MCF 10A (cell line): Measurements from ENCODE around the gene ARID5B. TPM values are rescaled to one million over a fixed set of nuclear protein-coding genes. Genes with fewer than 3 reads are reported as not detected.

ENCODE experiments used
- BruUV-seq: library from RNA; stranded (reverse); fragments of 400-500 nt; replicated peaks from 2 replicates; lab custom pipeline; 2021; lab: Mats Ljungman, UMichigan
- CTCF ChIA-PET: fragments of 300-600 bp; sonication (Branson Sonifier 250); formaldehyde crosslinking; extraction: SDS; loops from one replicate; lab custom pipeline; 2021; ENCODE audit warnings: antibody characterized with exemption, inconsistent platforms; lab: Yijun Ruan, JAX
- POLR2A ChIA-PET: fragments of 300-600, 350-650 bp; sonication (Branson Sonifier 250); formaldehyde crosslinking; extraction: SDS; loops from one replicate; lab custom pipeline; 2020; ENCODE audit warnings: antibody characterized with exemption, inconsistent platforms; lab: Yijun Ruan, JAX
- DNase-seq: peaks from one replicate; pipeline ENCODE4 v3.0.0-alpha.2; 2018; ENCODE audit not compliant: unreplicated experiment
- H3K27ac Mint-ChIP-seq: one replicate; pipeline ENCODE4 v1.8.0; 2022; ENCODE audit warnings: mild to moderate bottlenecking, low read depth, mixed read lengths; ENCODE audit not compliant: unreplicated experiment
- H3K27me3 Mint-ChIP-seq: one replicate; pipeline ENCODE4 v1.8.0; 2022; ENCODE audit warnings: mixed read lengths; ENCODE audit not compliant: insufficient read depth, unreplicated experiment
- H3K36me3 Mint-ChIP-seq: one replicate; pipeline ENCODE4 v1.8.0; 2022; ENCODE audit warnings: mild to moderate bottlenecking, moderate library complexity, mixed read lengths; ENCODE audit not compliant: insufficient read depth, unreplicated experiment
- H3K4me1 Mint-ChIP-seq: one replicate; pipeline ENCODE4 v1.8.0; 2022; ENCODE audit warnings: mixed read lengths; ENCODE audit not compliant: insufficient read depth, unreplicated experiment
- H3K4me3 Mint-ChIP-seq: one replicate; pipeline ENCODE4 v1.8.0; 2022; ENCODE audit warnings: mild to moderate bottlenecking, moderate library complexity, mixed read lengths; ENCODE audit not compliant: unreplicated experiment
- H3K9me3 Mint-ChIP-seq: one replicate; pipeline ENCODE4 v1.8.0; 2022; ENCODE audit warnings: mixed read lengths; ENCODE audit not compliant: unreplicated experiment
- intact Hi-C: fragments of 100-400 bp; cut with micrococcal nuclease; formaldehyde crosslinking; loops from 2 replicates; pipeline ENCODE4 v1.14.1; 2022
- total RNA-seq: library from RNA; stranded (reverse); gene quantifications from 2 replicates; pipeline ENCODE4 v1.2.3, GENCODE V29; 2022
- TF ChIP-seq, protein P1 (sequence below): fragments of 200-600 bp; IDR thresholded peaks from one replicate; pipeline ENCODE4 v1.8.0; 2022; ENCODE audit warnings: antibody characterized with exemption, mild to moderate bottlenecking; ENCODE audit not compliant: unreplicated experiment

The ARID5B gene
- total RNA-seq, 1 experiment from 2014 or later, result 12.2 TPM

- no peak overlapping the region for H3K27ac Mint-ChIP-seq
- CTCF ChIA-PET, result no interaction called here
- intact Hi-C loops, result no loop called here
- no peaks in the 10 kb centered on the region for H3K36me3 Mint-ChIP-seq
- H3K27me3 Mint-ChIP-seq, result no peaks in the 10 kb centered on the region
- POLR2A ChIA-PET, result interaction anchor here (0.5 kb wide), 1 partner anchor 73 kb away, joined by 4 read pairs; no protein-coding TSS in a partner anchor
- H3K4me3 Mint-ChIP-seq, result no peak overlapping the region
- no peaks in the 10 kb centered on the region for H3K4me1 Mint-ChIP-seq
- H3K9me3 Mint-ChIP-seq, result no peaks in the 10 kb centered on the region
- no peak for DNase-seq
- BruUV-seq, result no TSS peak
- TF ChIP-seq, protein P1, sequence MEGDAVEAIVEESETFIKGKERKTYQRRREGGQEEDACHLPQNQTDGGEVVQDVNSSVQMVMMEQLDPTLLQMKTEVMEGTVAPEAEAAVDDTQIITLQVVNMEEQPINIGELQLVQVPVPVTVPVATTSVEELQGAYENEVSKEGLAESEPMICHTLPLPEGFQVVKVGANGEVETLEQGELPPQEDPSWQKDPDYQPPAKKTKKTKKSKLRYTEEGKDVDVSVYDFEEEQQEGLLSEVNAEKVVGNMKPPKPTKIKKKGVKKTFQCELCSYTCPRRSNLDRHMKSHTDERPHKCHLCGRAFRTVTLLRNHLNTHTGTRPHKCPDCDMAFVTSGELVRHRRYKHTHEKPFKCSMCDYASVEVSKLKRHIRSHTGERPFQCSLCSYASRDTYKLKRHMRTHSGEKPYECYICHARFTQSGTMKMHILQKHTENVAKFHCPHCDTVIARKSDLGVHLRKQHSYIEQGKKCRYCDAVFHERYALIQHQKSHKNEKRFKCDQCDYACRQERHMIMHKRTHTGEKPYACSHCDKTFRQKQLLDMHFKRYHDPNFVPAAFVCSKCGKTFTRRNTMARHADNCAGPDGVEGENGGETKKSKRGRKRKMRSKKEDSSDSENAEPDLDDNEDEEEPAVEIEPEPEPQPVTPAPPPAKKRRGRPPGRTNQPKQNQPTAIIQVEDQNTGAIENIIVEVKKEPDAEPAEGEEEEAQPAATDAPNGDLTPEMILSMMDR, result no peak
Observed at GRCh38 chr10:61910226-61910805, 8.8 kb downstream of the ARID5B start.

DNA sequence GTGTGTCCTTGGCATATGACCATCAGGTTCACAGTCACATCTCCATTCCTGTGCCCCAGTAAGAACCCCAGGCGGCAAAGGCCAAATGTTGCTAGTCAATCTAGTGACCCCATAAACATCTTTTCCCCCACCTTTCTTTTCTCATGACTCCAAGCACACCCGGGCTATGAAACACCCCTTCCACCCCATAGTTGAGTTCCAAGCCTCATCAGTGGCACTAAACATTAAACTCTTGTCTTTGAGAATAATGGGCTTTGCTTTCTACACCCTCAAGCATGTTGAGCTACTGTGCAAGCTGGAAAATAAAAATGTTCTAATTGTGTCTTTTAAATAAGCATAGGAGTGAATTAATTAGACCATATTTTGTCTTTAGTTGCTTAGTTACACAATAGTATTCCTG is 9.4 kb downstream of the ARID5B start:
- ChIA-PET CTCF (no interaction called here), POLR2A (interaction anchor here (0.5 kb wide), 1 partner anchor 74 kb away, joined by 4 read pairs; no protein-coding TSS in a partner anchor)
- Mint-ChIP-seq H3K36me3 (no peaks in the 10 kb centered on the region), H3K4me3 (no peak overlapping the region), H3K4me1 (no peaks in the 10 kb centered on the region), H3K27ac (no peak overlapping the region), H3K27me3 (no peaks in the 10 kb centered on the region), H3K9me3 (no peaks in the 10 kb centered on the region)
- DNase-seq, result no peak
- no TSS peak for BruUV-seq
- TF ChIP-seq, protein P1, result no peak
- intact Hi-C loops, result no loop called here

- Mint-ChIP-seq H3K27me3 (no peaks in the 10 kb centered on the region), H3K36me3 (no peaks in the 10 kb centered on the region), H3K9me3 (no peaks in the 10 kb centered on the region), H3K27ac (no peak overlapping the region), H3K4me3 (no peak overlapping the region), H3K4me1 (no peaks in the 10 kb centered on the region)
- TF ChIP-seq, protein P1, result no peak
- no TSS peak for BruUV-seq
- POLR2A ChIA-PET, result no interaction called here
- intact Hi-C loops, result no loop called here
- CTCF ChIA-PET, result no interaction called here
- DNase-seq, result no peak
Observed at GRCh38 chr10:61911425-61911824, 9.9 kb downstream of the ARID5B start.

- no peaks in the 10 kb centered on the region for H3K9me3 Mint-ChIP-seq
- H3K27ac Mint-ChIP-seq, result no peak overlapping the region
- no peak for DNase-seq
- intact Hi-C loops, result no loop called here
- no peak overlapping the region for H3K4me3 Mint-ChIP-seq
- no peaks in the 10 kb centered on the region for H3K4me1 Mint-ChIP-seq
- TF ChIP-seq, protein P1, result no peak
- ChIA-PET POLR2A (no interaction called here), CTCF (interaction anchor here (0.6 to 0.7 kb wide), 5 partner anchors 11 to 332 kb away, joined by 3 to 4 read pairs (median 3); no protein-coding TSS in a partner anchor)
- H3K36me3 Mint-ChIP-seq, result no peaks in the 10 kb centered on the region
- BruUV-seq, result no TSS peak
- no peaks in the 10 kb centered on the region for H3K27me3 Mint-ChIP-seq
Observed at GRCh38 chr10:61912981-61913380, 11.5 kb downstream of the ARID5B start.
